Natural killer cell (primary cell): Measurements from ENCODE around the gene GRIN3B. TPM values are rescaled to one million over a fixed set of nuclear protein-coding genes. Genes with fewer than 3 reads are reported as not detected.
"Not testable (repeated sequence)": the region's sequence is repeated elsewhere in the genome, so short reads cannot be mapped to it uniquely, and the experiment has no call there.

Experiments used
- ATAC-seq, 3 donors: fragments of 150-1000 bp in 2 of 3; fragments of 200-7000 bp in 1 of 3; cut with Tn5 transposase; 1 replicate in 1 of 3; 2 replicates in 2 of 3; pipeline ENCODE4 v1.10.0; 2021; ENCODE audit warnings: mild to moderate bottlenecking in 2 of 3, moderate library complexity in 2 of 3
- DNase-seq, 2 donors: peaks; one replicate each; pipeline versions ENCODE4 v3.0.0 to v3.0.0-alpha.2; 2013 to 2021; ENCODE audit warnings: mixed read lengths in 1 of 2
- H3K27ac ChIP-seq: one replicate; pipeline ENCODE4 v1.5.1; 2013; ENCODE audit warnings: mild to moderate bottlenecking, low read length
- H3K27me3 ChIP-seq: one replicate; pipeline ENCODE4 v1.6.1; 2013; ENCODE audit warnings: low read length; ENCODE audit not compliant: control insufficient read depth, insufficient read depth
- H3K36me3 ChIP-seq: one replicate; pipeline ENCODE4 v1.6.1; 2013; ENCODE audit warnings: low read length; ENCODE audit not compliant: control insufficient read depth, insufficient read depth
- H3K4me1 ChIP-seq: one replicate; pipeline ENCODE4 v1.6.1; 2013; ENCODE audit warnings: low read length; ENCODE audit not compliant: control insufficient read depth, insufficient read depth
- H3K4me3 ChIP-seq: one replicate; pipeline ENCODE4 v1.5.1; 2013; ENCODE audit warnings: low read length
- H3K9me3 ChIP-seq: one replicate; pipeline ENCODE4 v1.6.1; 2013; ENCODE audit warnings: low read length; ENCODE audit not compliant: control insufficient read depth, insufficient read depth
- H3K27ac Mint-ChIP-seq, 2 donors: one replicate each; pipeline ENCODE4 v1.8.0; 2022; ENCODE audit warnings: mild to moderate bottlenecking in 2 of 2, mixed read lengths in 2 of 2, moderate library complexity in 1 of 2
- H3K27me3 Mint-ChIP-seq, 2 donors: one replicate each; pipeline ENCODE4 v1.8.0; 2022; ENCODE audit warnings: low read depth in 2 of 2, mixed read lengths in 2 of 2
- H3K36me3 Mint-ChIP-seq: one replicate; pipeline ENCODE4 v1.8.0; 2022; ENCODE audit warnings: mixed read lengths
- H3K4me1 Mint-ChIP-seq, 2 donors: one replicate each; pipeline ENCODE4 v1.8.0; 2022; ENCODE audit warnings: mixed read lengths in 2 of 2
- H3K4me3 Mint-ChIP-seq: one replicate; pipeline ENCODE4 v1.8.0; 2022; ENCODE audit warnings: mild to moderate bottlenecking, moderate library complexity, mixed read lengths
- H3K9me3 Mint-ChIP-seq, 2 donors: one replicate each; pipeline ENCODE4 v1.8.0; 2022; ENCODE audit warnings: mixed read lengths in 2 of 2
- WGBS: methylation state at CpG from one replicate; pipeline ENCODE4 v1.1.7; 2013; ENCODE audit warnings: missing lambda C conversion rate; ENCODE audit not compliant: insufficient coverage; 5-methylcytosine and 5-hydroxymethylcytosine counted together
- intact Hi-C: fragments of 100-400 bp; cut with micrococcal nuclease; formaldehyde crosslinking; loops from one replicate; pipeline ENCODE4 v1.14.2; 2022
- total RNA-seq, 4 donors: library from RNA; stranded (reverse); fragments of 120-200 nt in 1 of 4; gene quantifications; one replicate each; pipeline versions ENCODE4 v1.2.3 to v1.2.4, GENCODE V29; 2013 to 2022
- TF ChIP-seq, protein P1 (sequence below): fragments of 200-600 bp; IDR thresholded peaks from one replicate; pipeline ENCODE4 v1.8.0; 2022; ENCODE audit warnings: antibody characterized with exemption

Gene GRIN3B
- total RNA-seq, 3 donors from 2014 or later (not counting 1 experiment from before 2014, with no cell fraction given): 0.09 to 0.15 TPM; not detected in 1

DNA sequence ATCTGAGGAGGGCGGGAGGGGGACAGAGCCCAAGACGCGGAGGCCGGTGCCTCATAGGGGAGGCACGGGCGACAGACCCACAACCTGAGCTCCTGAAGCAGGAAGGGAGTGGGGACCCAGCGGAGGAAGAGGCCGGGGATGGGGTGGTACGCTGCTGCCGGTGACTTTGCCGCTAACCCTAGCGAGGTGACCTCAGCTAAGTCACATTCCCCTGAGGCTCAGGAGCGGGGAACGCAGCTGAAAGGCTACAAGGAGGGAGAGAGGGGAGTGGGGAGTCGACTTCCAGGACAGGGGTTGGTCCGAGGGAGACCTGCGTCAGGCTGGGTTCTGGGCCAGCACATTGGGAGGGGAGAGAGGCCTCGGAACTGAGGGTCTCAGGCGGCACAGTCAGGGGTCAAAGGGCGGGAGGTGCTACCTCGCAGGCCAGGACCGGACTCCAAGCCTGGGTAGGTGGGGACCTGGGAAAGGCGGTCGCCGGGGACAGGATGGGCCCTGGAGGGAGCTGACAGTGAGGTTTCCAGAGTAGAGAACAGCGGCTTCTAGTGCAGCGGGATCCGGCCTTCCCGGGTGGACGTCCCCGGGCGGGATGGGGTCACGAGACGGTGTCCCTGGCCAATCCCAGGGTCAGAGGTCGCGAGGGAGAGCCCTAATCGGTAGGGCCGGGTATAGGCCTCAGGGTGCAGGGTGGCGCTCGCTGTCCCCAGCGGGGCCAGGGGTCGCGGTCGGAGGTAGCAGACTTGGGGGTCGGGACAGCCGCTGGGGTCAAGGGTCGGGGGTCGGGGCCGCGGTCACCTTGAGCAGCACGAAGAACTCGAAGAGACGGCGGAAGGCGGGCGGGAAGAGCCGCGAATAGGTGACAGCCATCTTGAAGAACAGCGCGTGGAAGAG is 20.0 kb downstream of the GRIN3B start:
- Histone ChIP-seq H3K36me3 (peaks cover 9% of the 10 kb centered on the region), H3K9me3 (no peaks in the 10 kb centered on the region), H3K4me3 (peak overlapping the region; percentile 94), H3K27ac (peak overlapping the region; percentile 100), H3K4me1 (peaks cover 68% of the 10 kb centered on the region), H3K27me3 (no peaks in the 10 kb centered on the region)
- TF ChIP-seq, protein P1, sequence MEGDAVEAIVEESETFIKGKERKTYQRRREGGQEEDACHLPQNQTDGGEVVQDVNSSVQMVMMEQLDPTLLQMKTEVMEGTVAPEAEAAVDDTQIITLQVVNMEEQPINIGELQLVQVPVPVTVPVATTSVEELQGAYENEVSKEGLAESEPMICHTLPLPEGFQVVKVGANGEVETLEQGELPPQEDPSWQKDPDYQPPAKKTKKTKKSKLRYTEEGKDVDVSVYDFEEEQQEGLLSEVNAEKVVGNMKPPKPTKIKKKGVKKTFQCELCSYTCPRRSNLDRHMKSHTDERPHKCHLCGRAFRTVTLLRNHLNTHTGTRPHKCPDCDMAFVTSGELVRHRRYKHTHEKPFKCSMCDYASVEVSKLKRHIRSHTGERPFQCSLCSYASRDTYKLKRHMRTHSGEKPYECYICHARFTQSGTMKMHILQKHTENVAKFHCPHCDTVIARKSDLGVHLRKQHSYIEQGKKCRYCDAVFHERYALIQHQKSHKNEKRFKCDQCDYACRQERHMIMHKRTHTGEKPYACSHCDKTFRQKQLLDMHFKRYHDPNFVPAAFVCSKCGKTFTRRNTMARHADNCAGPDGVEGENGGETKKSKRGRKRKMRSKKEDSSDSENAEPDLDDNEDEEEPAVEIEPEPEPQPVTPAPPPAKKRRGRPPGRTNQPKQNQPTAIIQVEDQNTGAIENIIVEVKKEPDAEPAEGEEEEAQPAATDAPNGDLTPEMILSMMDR: no peak
- Mint-ChIP-seq H3K4me1 (peaks cover 24 to 54% of the 10 kb centered on the region in 2 donors), H3K36me3 (no peaks in the 10 kb centered on the region), H3K27me3 (peaks cover 0 to 3% of the 10 kb centered on the region in 2 donors), H3K9me3 (no peaks in the 10 kb centered on the region), H3K4me3 (peak overlapping the region; percentile 92), H3K27ac (peak overlapping the region; percentile 100)
- ATAC-seq (no peak), DNase-seq (peak; percentile 43 to 53)
- intact Hi-C loops: loop anchor here (2.0 to 5.0 kb wide), 2 partner anchors 21 to 227 kb away; partner anchors contain the start of genes ABCA7 and MIDN
- under 1% methylated on average over 60 of the region's 60 CpGs for WGBS

DNA sequence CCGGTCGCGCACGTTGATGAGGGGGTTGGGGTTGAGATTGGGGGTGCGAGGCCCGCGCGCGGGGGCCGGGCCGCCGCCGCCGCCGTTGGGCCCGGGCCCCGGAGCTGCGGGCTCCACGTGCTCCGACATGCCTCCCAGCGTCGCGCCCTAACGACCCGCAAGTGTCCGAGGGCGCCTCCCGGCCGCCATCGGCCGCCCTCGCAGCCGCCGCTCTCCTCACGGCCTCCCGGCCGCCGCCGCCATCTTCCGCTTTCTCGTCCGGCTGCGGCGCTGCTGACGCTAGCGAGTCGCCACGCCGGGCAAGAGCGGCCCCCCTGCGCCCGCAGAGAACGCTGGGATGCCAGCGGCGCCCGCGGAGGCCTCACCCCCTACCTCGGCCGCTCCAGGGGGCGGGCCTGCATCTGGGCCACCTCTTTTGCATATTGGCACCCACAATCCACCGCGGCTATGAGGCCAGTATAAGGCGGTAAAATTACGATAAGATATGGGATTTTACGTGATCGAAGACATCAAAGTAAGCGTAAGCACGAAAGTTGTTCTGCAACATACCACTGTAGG is 20.7 kb downstream of the GRIN3B start, which contains the start of gene TMEM259:
TSS of gene TMEM259 (minus strand) at position 256 of the 558 bp plus-strand sequence. CDS start at position 129, 127 bp downstream.
- Mint-ChIP-seq H3K27me3 (peaks cover 0 to 3% of the 10 kb centered on the region in 2 donors), H3K36me3 (no peaks in the 10 kb centered on the region), H3K4me3 (peak within 1 kb of the TSS; percentile 92), H3K9me3 (no peaks in the 10 kb centered on the region), H3K27ac (peak within 1 kb of the TSS; percentile 100), H3K4me1 (peaks cover 24 to 49% of the 10 kb centered on the region in 2 donors)
- TF ChIP-seq, protein P1: no peak
- 0% methylated on average over 66 of the region's 68 CpGs for WGBS
- H3K36me3 ChIP-seq: peaks cover 9% of the 10 kb centered on the region
- intact Hi-C loops: loop anchor here (1.0 to 5.0 kb wide), 3 partner anchors 20 to 226 kb away; partner anchors contain the start of genes ABCA7, GPX4 and MIDN
- ATAC-seq: peak; percentile 88 to 98 (median 88)
- DNase-seq: peak; percentile 97 to 98
- H3K27ac ChIP-seq: peak within 1 kb of the TSS; percentile 100
- H3K9me3 ChIP-seq: no peaks in the 10 kb centered on the region
- peak within 1 kb of the TSS; percentile 94 for H3K4me3 ChIP-seq
- H3K27me3 ChIP-seq: no peaks in the 10 kb centered on the region
- H3K4me1 ChIP-seq: peaks cover 66% of the 10 kb centered on the region

DNA sequence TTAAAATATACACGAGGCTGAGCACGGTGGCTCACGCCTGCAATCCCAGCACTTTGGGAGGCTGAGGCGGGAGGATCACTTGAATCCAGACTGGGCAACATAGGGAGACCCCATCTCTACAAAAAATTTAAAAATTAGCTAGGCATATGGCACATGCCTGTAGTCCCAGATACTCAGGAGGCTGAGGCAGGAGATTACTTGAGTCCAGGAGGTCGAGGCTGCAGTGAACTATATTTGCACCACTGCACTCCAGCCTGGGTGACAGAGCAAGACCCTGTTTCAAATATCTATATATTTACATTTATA is 23.6 kb downstream of the GRIN3B start:
- H3K4me3 Mint-ChIP-seq, H3K27ac Mint-ChIP-seq: not testable (repeated sequence)
- intact Hi-C loops: loop anchor here (5.0 kb wide), 1 partner anchor 223 kb away; the partner anchor contains the start of gene MIDN

DNA sequence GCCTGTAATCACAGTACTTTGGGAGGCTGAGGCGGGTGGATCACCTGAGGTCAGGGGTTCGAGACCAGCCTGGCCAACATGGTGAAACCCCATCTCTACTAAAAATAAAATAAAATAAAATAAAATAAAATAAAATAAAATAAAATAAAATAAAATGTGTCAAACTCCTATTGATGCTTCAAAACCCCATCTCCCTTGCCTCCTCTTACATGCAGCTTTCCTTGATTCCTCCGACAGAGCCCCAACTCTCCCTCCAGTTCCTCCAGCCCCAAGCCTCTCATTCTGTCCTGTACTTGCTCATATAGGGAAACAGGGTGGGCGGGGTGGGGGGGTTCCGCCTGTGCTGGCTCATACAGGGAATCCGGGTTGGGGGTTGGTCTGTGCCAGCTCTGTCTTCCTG is 24.9 kb downstream of the GRIN3B start:
- H3K36me3 ChIP-seq, H3K27ac Mint-ChIP-seq, H3K27me3 ChIP-seq, DNase-seq, H3K9me3 ChIP-seq, intact Hi-C loops, H3K9me3 Mint-ChIP-seq, H3K27ac ChIP-seq, H3K4me3 ChIP-seq, H3K27me3 Mint-ChIP-seq, H3K36me3 Mint-ChIP-seq, ATAC-seq: not testable (repeated sequence)
- 90% methylated on average over 3 of the region's 6 CpGs for WGBS
- peak overlapping the region; percentile 14 for H3K4me3 Mint-ChIP-seq
- peaks cover 59% of the 10 kb centered on the region for H3K4me1 ChIP-seq
- H3K4me1 Mint-ChIP-seq: peaks cover 19 to 30% of the 10 kb centered on the region in 2 donors

More for the DNA sequence above, 23.6 kb downstream of the GRIN3B start:
- H3K27ac ChIP-seq, H3K27me3 ChIP-seq, H3K9me3 Mint-ChIP-seq, ATAC-seq, H3K9me3 ChIP-seq, DNase-seq, H3K36me3 Mint-ChIP-seq, H3K36me3 ChIP-seq, H3K4me3 ChIP-seq, H3K27me3 Mint-ChIP-seq: not testable (repeated sequence)
- H3K4me1 ChIP-seq: peaks cover 59% of the 10 kb centered on the region
- 91% methylated on average over 5 of the region's 5 CpGs for WGBS
- peaks cover 15 to 34% of the 10 kb centered on the region in 2 donors for H3K4me1 Mint-ChIP-seq
